NCI-H526 (cell line): Measurements from ENCODE around the gene PPP6R3.
"Not testable (repeated sequence)": the region's sequence is repeated elsewhere in the genome, so short reads cannot be mapped to it uniquely, and the experiment has no call there.

Experiments used
- DNase-seq, 2 experiments: peaks; one replicate each; lab custom pipeline; 2025; lab: John Stamatoyannopoulos, UW

The PPP6R3 gene

GRCh38 chr11:68601147-68601546 lies 140.6 kb downstream of the PPP6R3 start:
- DNase-seq = no peak

DNA sequence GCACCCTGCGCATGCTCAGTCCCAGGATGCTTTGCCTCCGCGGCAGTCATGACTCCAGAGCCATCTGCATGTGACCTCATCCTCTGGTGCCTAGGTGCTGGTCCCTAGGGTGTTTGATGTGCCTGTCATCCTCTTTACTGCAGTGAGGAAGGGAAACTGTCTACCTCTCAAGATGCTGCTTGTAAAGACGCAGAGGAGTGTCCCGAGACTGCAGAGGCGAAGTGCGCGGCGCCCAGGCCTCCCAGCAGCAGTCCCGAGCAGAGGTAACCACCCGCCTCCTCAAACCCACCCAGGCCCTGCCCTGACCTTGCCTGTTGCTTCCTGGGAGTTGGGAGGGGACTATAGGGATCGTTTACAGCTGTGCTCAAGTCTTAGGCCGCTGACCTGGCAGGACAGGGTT lies 149.2 kb downstream of the PPP6R3 start:
- no peak for DNase-seq

- DNase-seq = peak in 1 of 2 experiments; percentile 22
Observed at GRCh38 chr11:68610452-68611116, 150.0 kb downstream of the PPP6R3 start.

- no peak for DNase-seq
Observed at GRCh38 chr11:68615657-68616056, 155.1 kb downstream of the PPP6R3 start.

DNA sequence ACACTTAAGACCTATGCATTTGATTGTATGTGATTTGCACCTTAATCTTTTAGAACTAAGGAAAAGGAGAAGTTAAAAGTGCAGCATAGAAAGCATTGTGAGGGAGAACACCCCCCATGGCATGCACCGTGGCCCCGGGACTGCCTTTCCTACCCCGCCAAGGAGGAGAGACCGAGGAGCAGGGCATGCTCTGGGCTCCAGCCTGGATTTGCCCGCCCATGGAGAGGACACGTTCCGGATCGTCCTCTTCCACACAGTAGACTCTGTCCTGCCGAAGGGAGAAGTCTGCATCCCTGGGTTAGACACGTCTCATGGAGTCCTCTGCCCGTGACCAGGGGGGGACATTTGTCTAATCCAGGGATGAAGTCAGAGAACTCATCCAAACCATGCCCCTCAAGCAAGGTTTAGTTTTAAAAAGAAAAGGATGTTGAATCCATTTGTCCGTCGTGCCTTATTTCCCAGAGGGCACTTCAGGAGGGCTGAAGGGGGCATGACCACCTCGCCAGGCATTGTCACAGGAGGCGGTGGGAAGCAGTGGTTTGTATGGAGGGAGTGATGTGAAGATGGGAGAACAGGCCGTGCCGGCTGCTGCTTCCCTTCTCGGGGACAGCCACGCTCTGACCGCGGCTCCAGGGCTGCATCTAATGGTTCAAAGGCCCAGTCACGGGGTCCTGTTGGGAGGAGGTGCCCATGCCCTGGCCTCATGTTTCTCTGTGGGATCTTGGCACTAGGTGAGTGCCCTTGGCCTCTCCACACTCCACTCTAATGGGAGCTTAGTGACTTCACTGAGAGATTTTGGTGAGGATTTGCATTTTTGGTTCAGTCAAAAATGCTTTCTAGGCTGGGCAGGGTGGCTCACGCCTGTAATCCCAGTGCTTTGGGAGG lies 157.6 kb downstream of the PPP6R3 start:
- DNase-seq = peak in 1 of 2 experiments; percentile 26

GRCh38 chr11:68621826-68622225 lies 161.3 kb downstream of the PPP6R3 start:
- no peak for DNase-seq

DNA sequence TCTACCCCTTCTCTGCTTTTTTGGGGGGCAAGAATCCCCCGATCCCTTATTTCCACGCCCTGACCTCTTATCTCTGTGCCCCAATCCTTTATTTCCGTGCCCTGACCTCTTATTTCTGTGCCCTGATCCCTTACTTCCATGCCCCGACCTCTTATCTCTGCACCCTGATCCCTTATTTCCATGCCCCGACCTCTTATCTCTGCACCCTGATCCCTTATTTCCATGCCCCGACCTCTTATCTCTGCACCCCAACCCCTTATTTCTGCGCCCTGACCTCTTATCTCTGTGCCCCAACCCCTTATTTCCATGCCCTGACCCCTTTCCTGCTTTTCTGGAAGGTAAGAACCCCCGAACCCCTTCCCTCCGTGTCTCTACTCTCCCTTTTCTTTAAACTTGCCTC lies 163.2 kb downstream of the PPP6R3 start:
- not testable (repeated sequence) for DNase-seq

- DNase-seq = not testable (repeated sequence)
Observed at GRCh38 chr11:68625069-68625468, 164.5 kb downstream of the PPP6R3 start.

- not testable (repeated sequence) for DNase-seq
Observed at GRCh38 chr11:68626236-68626635, 165.7 kb downstream of the PPP6R3 start.

GRCh38 chr11:68628837-68629236 lies 168.3 kb downstream of the PPP6R3 start:
- DNase-seq = not testable (repeated sequence)

DNA sequence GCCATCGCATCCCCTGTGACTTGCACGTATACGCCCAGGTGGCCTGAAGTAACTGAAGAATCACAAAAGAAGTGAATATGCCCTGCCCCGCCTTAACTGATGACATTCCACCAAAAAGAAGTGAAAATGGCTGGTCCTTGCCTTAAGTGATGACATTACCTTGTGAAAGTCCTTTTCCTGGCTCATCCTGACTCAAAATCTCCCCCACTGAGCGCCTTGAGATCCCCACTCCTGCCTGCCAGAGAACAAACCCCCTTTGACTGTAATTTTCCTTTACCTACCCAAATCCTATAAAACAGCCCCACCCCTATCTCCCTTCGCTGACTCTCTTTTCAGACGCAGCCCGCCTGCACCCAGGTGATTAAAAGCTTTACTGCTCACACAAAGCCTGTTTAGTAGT lies 171.8 kb downstream of the PPP6R3 start:
- not testable (repeated sequence) for DNase-seq

GRCh38 chr11:68632802-68633201 lies 172.2 kb downstream of the PPP6R3 start:
- DNase-seq = peak; percentile 61 to 92

GRCh38 chr11:68634606-68635005 lies 174.1 kb downstream of the PPP6R3 start:
- DNase-seq = not testable (repeated sequence)

DNA sequence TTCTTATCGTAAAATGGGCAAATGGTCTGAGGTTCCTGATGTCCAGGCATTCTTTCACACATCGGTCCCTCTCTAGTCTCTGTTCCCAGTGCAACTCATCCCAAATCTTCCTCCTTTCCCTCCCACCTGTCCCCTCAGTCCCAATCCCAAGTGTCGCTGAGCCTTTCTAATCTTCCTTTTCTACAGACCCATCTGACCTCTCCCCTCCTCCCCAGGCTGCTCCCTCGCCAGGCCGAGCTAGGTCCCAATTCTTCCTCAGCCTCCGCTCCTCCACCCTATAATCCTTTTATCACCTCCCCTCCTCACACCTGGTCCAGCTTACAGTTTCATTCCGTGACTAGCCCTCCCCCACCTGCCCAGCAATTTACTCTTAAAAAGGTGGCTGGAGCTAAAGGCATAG lies 174.6 kb downstream of the PPP6R3 start:
- not testable (repeated sequence) for DNase-seq

DNA sequence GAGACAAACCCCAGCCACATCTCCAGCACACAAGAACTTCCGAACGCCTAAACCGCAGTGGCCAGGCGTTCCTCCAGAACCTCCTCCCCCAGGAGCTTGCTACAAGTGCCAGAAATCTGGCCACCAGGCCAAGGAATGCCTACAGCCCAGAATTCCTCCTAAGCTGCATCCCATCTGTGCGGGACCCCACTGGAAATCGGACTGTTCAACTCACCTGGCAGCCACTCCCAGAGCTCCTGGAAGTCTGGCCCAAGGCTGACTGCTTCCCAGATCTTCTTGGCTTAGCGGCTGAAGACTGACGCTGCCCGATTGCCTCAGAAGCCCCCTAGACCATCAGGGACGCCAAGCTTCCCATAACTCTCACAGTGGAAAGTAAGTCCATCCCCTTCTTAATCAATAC lies 175.3 kb downstream of the PPP6R3 start:
- DNase-seq = not testable (repeated sequence)

GRCh38 chr11:68639322-68639721 lies 178.8 kb downstream of the PPP6R3 start:
- not testable (repeated sequence) for DNase-seq

DNA sequence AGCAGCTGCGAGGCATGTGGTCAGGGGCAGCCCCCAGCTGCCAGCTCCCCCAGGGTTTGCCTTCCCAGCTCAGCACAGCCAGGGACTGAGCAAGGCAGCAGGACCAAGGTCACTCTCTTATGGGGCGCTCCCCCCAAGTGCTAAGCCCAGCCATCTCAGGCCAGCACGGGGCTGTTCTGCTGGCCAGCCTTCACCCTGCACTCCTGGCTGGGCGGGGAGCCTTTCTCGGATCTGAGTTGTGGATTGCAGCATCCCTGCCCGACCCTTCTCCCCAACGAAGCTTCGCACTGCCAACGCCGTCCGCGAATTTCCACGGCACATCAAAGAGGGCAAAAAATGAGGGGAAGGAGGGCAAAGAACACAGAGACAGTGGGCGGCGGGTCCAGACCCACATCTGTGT lies 181.3 kb downstream of the PPP6R3 start:
- DNase-seq = no peak

DNA sequence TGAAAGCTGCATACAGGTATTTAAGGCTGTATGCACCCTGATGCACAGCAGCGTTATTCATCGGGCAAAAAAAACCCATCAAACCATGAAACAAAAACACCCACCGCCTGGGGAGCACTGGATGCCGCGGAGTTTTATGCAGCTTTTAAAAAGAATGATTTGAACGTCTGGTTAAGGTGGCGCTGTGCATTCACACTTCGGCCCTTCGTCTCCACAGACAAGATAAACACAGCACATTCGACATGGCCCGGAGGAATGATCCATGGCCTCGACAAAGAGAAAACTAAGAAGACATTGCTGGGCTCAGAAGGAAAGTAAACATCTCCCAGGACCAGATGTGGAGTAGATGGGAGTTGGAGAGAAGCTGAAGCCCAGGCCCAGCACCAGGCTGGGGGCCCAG lies 183.0 kb downstream of the PPP6R3 start:
- DNase-seq = peak; percentile 39 to 75

DNA sequence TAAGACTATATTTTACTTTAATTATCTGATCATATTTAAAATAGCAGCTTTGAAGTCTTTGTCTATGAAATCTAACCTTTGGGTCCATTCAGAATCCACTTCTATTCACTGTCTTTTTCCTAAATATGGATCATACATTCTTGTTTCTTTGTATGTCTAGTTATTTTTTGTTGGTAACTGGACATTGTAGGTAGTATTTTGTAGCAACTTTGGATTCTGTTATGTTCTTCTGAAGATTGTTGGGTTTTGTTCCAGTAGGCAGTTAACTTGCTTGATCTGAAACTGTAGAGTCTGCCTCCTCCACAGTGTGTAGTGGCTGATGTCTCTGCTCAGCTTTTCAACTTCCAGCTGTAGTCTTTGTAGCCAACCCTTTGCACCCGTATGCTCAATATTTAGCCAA lies 186.3 kb downstream of the PPP6R3 start:
- DNase-seq = no peak

DNA sequence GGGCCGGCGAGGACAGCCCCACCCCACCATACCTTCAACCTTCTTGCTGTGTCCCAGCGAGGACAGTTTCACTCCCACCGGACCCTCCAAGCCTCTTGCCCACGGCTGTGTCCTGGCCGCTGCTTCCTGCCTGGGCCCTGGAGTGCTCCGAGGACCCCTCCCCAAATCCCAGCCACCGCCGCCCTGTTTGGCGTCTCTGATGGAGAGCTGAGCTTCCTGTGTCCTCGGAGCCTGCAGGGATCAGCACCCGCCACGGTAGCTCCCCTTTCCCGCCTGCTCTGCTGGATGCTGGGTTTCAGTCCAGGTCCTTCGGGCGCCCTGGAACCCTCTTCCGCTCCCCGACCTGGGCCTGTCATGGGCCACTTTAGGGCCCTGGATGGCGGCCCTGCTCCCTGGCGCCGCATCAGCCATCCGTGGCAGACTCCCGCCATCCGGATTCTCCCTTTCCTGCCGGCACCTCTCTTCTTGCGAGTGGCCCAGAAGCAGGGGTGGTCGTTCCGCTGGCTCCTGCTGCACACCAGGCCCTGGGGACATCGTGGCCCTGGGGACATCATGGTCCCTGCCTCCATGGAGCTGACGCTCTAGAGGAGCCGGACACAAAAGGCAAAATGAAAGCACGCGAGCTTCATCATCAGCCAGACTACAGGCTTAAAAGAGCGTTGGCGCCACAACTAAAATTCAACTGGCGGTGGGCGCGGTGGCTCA lies 189.5 kb downstream of the PPP6R3 start:
- no peak for DNase-seq

GRCh38 chr11:68650801-68651200 lies 190.2 kb downstream of the PPP6R3 start:
- no peak for DNase-seq

DNA sequence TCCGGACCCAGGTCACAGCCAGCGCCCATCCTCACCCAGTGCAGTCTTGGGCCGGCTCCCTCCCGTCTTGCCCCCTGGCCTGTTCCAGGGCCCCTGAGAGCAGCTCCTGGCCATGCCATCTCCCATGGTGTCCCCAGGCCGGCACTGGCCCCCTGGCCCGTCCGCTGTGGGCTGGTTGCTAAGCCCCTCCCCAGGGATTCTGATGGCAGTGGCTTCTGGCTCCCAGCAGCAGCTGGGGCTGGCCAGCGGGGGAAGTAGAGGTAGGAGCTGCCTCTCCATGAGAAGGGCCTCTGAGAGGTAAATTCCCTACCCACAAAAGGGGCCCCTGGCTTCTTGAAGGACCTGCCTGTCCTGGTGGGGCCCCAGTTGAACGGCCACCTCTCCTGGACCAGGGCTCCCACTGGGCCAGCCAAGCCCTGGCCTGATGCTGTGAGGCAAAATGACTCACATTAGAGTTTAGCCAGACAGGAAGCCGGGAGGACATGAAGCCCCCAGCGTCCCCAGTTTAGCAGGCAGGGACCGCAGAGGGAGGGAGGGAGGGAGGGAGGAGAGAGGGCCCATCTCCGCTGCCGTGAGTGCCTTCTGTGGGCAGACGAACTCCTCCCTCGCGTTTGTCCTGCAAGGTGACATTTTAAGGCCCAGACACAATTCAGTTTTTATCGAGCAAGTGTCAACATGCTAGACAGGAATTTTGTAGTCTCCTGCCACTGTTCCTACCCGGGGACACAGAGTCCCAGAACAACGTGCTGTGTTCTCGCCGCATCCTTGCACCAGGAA lies 190.8 kb downstream of the PPP6R3 start:
- no peak for DNase-seq
